GM23248 (cell line): Measurements from ENCODE around the gene STAG1.

Source experiments
- EZH2 ChIP-seq: fragments of 200-600 bp; sonication (generic); IDR thresholded peaks from 2 replicates; pipeline ENCODE4 v1.6.1; 2018; ENCODE audit warnings: antibody characterized with exemption, mild to moderate bottlenecking; ENCODE audit not compliant: insufficient read depth, poor library complexity, severe bottlenecking
- EZH2phosphoT487 ChIP-seq: fragments of 200-600 bp; sonication (generic); IDR thresholded peaks from 2 replicates; pipeline ENCODE4 v1.6.1; 2018; ENCODE audit warnings: antibody characterized with exemption, moderate library complexity, mild to moderate bottlenecking, low read depth; ENCODE audit not compliant: insufficient read depth

GRCh38 chr3:136547293-136547692 lies 204.9 kb downstream of the STAG1 start:
- TF ChIP-seq EZH2: no peak
- no peak for TF ChIP-seq EZH2phosphoT487
